Suprapubic skin (tissue), 3 donors: ENCODE measurements around the gene C1orf198.

Experiments used
- CTCF ChIP-seq, 2 donors: fragments of 200-600 bp in 1 of 2; fragments of 450-650 bp in 1 of 2; sonication (generic) in 1 of 2; IDR thresholded peaks; one replicate each; pipeline ENCODE4 v1.5.1; 2016 to 2019; ENCODE audit warnings: antibody characterized with exemption in 2 of 2, mild to moderate bottlenecking in 1 of 2, moderate library complexity in 1 of 2
- EP300 ChIP-seq: sonication (generic); formaldehyde crosslinking; IDR thresholded peaks from one replicate; pipeline ENCODE4 v1.6.1; 2017; ENCODE audit warnings: antibody characterized with exemption
- POLR2A ChIP-seq, 2 donors: fragments of 450-650 bp; IDR thresholded peaks; one replicate each; pipeline ENCODE4 v1.6.1; 2017; ENCODE audit warnings: antibody characterized with exemption in 2 of 2, mild to moderate bottlenecking in 2 of 2, moderate library complexity in 2 of 2

DNA sequence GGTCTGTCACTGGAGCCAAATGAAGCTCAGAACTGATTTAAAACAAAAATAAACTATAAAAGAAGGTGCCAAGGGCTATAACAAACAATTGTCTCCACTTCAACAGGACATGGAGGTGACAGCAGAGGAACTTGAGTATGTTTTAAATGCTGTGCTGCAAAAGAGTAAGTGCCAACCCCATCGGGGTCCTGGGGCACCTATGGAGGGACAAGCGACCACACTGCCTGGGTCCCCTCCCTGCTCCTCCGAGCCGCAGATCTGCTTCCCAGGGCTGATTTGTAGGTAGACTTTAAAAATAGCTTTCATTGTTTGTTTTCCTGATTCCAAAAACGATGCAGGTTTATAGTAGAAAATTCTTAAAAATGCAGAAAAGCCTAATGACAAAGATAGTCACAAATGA, 78.3 kb downstream of the C1orf198 start:
- no peak for TF ChIP-seq POLR2A (IDR thresholded peaks at IDR 0.05)
- no peak for TF ChIP-seq CTCF (IDR thresholded peaks at IDR 0.05)
- no peak for TF ChIP-seq EP300
